Measurements from ENCODE around the gene WWOX.

- TF ChIP-seq EGR1 (IDR thresholded peaks at IDR 0.05; ENCODE audit: borderline replicate concordance, low read depth, low read length) (no peak), POLR2A (IDR thresholded peaks at IDR 0.05; ENCODE audit: control extremely low read depth in 1 of 2, low read depth in 2 of 2, low read length in 2 of 2) (no peak), CTCF (IDR thresholded peaks at IDR 0.05; ENCODE audit: control extremely low read depth in 1 of 3, insufficient read depth in 1 of 3, low read depth in 1 of 3, low read length in 3 of 3) (no peak), RXRA (IDR thresholded peaks at IDR 0.05; ENCODE audit: insufficient read depth, low read depth, low read length) (no peak), SIN3A (conservative IDR thresholded peaks at IDR 0.05 in 1 of 2, IDR thresholded peaks at IDR 0.05 in 1 of 2; ENCODE audit: low read depth in 1 of 2, low read length in 2 of 2) (no peak), MAX (IDR thresholded peaks at IDR 0.05) (no peak), TAF1 (IDR thresholded peaks at IDR 0.05; ENCODE audit: low read depth, low read length) (no peak), SUZ12 (IDR thresholded peaks at IDR 0.05; ENCODE audit: low read length) (no peak), TEAD4 (IDR thresholded peaks at IDR 0.05; ENCODE audit: low read depth, low read length) (no peak), EZH2 (IDR thresholded peaks at IDR 0.05; ENCODE audit: low read depth, low read length, severe bottlenecking) (no peak), JUND (IDR thresholded peaks at IDR 0.05; ENCODE audit: low read length) (no peak), POLR2AphosphoS5 (IDR thresholded peaks at IDR 0.05; ENCODE audit: low read depth, low read length) (no peak), BRCA1 (IDR thresholded peaks at IDR 0.05; ENCODE audit: low read depth, low read length) (no peak)
Measured at GRCh38 chr16:78452025-78452555, 352.6 kb downstream of the WWOX start.

Data from H1 (cell line).